ENCODE measurements around the gene CD7. TPM values are rescaled to one million over a fixed set of nuclear protein-coding genes. Genes with fewer than 3 reads are reported as not detected.
A peak's percentile ranks its signal among the peaks of the same experiment; 100 is the strongest.

CD7 gene
- total RNA-seq, 1 donor from 2014 or later: 5.2 TPM

DNA sequence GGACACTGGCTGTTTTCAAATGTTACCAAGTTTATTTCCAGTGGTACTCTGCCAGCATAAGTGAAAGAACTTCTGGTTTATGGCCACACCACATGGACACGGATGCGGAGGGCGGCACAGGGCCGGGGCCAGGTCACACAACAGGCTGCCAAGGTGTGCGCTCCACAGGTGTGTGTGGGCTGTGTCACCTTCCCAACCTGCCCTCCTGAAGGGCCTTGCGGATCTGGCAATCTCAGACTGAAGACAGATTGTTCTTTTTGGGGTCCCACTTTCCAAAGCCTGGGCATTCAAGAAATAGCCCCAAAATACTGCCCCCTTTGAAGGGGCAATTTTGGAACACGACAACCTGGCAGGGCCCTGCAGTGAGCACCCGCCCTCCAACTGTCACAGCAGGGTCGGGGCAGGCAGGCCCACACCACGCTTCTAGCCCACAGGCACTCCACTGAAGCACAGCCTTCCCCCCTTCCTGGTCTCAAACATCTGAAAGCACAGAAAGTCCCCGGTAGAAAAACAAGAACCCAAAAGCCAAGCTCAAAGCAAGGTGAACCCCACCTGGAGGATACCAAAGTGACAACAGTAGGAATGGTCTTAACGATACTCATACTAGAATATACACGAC is 47.4 kb downstream of the CD7 start:
- Histone ChIP-seq H3K27ac (peak overlapping the region; percentile 15), H3K4me3 (no peak overlapping the region), H3K9me3 (no peaks in the 10 kb centered on the region), H3K27me3 (no peaks in the 10 kb centered on the region), H3K36me3 (peaks cover 0 to 26% of the 10 kb centered on the region in 2 donors), H3K4me1 (peaks cover 82% of the 10 kb centered on the region)
- DNase-seq (ENCODE audit: extremely low spot score in 2 of 2): no peak
- TF ChIP-seq CTCF (IDR thresholded peaks at IDR 0.05): no peak
- TF ChIP-seq POLR2AphosphoS5 (IDR thresholded peaks at IDR 0.05; ENCODE audit: insufficient read depth in 1 of 2, low read depth in 1 of 2): no peak
- TF ChIP-seq POLR2A (IDR thresholded peaks at IDR 0.05): no peak
- intact Hi-C loops (cut with DNase I): no loop called here

- Histone ChIP-seq H3K27me3 (no peaks in the 10 kb centered on the region), H3K4me1 (peaks cover 75% of the 10 kb centered on the region), H3K9me3 (no peaks in the 10 kb centered on the region), H3K36me3 (peaks cover 0 to 33% of the 10 kb centered on the region in 2 donors), H3K4me3 (no peak overlapping the region), H3K27ac (peak overlapping the region; percentile 15)
- intact Hi-C loops (cut with DNase I): no loop called here
- TF ChIP-seq CTCF (IDR thresholded peaks at IDR 0.05): no peak
- TF ChIP-seq POLR2AphosphoS5 (IDR thresholded peaks at IDR 0.05; ENCODE audit: insufficient read depth in 1 of 2, low read depth in 1 of 2): no peak
- TF ChIP-seq POLR2A (IDR thresholded peaks at IDR 0.05): no peak
- no peak for DNase-seq (ENCODE audit: extremely low spot score in 2 of 2)
Observed at GRCh38 chr17:82269138-82269881, 48.1 kb downstream of the CD7 start.

DNA sequence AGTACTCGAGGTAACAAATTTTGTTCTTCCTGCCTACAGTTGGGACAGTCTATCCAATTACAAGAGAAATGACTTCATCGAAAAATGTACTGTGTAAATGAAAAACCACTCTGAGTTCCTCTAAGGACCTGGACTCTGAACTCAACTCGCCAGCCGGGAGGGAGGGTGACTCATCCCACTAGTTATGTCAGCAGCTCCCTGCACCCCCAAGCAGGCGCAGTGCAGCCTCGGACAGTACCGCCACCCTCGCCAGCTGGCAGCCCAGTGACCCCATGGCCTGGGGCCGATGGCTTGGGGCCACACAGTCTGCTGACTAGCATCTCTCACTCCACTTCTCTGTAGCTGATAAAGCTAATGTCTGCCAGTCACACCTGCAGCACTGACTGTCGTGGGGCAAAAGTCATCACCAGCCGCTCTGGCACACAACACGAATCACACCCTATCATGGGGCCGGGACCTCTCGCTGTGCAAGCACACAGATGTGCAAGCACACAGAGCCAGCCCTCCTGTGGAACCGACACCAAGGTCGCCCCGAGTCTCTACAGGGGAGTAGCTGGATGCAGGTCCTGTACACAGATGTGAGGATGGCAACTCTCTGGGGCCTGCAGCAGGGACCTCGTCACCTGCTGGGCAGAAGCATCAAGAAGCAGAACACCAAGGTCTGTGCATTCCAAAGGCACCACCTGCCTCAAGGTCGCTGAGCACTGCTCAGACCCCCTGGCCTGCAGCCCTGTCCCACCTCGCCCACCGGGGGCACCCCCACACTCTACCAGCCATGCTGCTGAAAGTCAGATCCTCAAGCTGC is 49.6 kb downstream of the CD7 start:
- intact Hi-C loops (cut with DNase I): no loop called here
- Histone ChIP-seq H3K4me3 (peak overlapping the region in 1 of 2 donors; percentile 40), H3K27ac (peak overlapping the region; percentile 83), H3K9me3 (no peaks in the 10 kb centered on the region), H3K4me1 (peaks cover 68% of the 10 kb centered on the region), H3K27me3 (no peaks in the 10 kb centered on the region), H3K36me3 (peaks cover 0 to 47% of the 10 kb centered on the region in 2 donors)
- peak in 1 of 2 donors; percentile 96 for DNase-seq (ENCODE audit: extremely low spot score in 2 of 2)
- TF ChIP-seq POLR2AphosphoS5 (IDR thresholded peaks at IDR 0.05; ENCODE audit: insufficient read depth in 1 of 2, low read depth in 1 of 2) (peak; percentile 77 to 84), CTCF (IDR thresholded peaks at IDR 0.05) (no peak)

DNA sequence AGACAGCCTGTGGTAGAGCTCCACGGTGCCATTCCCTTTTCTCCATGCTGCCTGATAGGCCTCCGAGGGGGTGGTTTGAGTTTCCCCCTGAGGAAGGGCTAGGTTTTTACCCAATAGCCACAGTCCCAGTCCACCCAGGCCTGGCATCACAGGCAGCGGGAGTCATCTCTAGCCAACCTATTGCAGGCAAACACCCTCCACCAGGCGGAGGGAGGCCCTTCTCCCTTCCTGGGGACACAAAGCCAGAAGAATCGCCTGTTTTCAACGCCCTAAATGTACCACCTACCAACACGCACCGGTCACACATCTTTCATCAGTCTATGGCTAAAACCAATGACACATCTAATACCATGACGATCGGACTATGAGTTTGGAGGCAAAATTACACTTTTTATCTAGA is 51.3 kb downstream of the CD7 start:
- no peaks in the 10 kb centered on the region for H3K27me3 ChIP-seq
- DNase-seq (ENCODE audit: extremely low spot score in 2 of 2): no peak
- H3K4me3 ChIP-seq: no peak overlapping the region
- H3K4me1 ChIP-seq: peaks cover 53% of the 10 kb centered on the region
- H3K27ac ChIP-seq: peak overlapping the region; percentile 54
- peaks cover 4 to 52% of the 10 kb centered on the region in 2 donors for H3K36me3 ChIP-seq
- intact Hi-C loops (cut with DNase I): no loop called here
- no peak for TF ChIP-seq CTCF (IDR thresholded peaks at IDR 0.05)
- TF ChIP-seq POLR2A (IDR thresholded peaks at IDR 0.05): no peak
- no peak for TF ChIP-seq POLR2AphosphoS5 (IDR thresholded peaks at IDR 0.05; ENCODE audit: insufficient read depth in 1 of 2, low read depth in 1 of 2)
- H3K9me3 ChIP-seq: no peaks in the 10 kb centered on the region

Other genes with a start within 250 kb of the CD7 start
- gene FASN, start 219.4 kb downstream of the CD7 start, total RNA-seq: 127 TPM
- gene CCDC57, start 104.8 kb downstream of the CD7 start, total RNA-seq: 26.5 TPM
- 21.1 TPM for gene SLC16A3, start 88.6 kb downstream of the CD7 start, total RNA-seq
- 67.8 TPM for gene CSNK1D, start 43.9 kb downstream of the CD7 start, total RNA-seq
- gene SECTM1, start 16.2 kb upstream of the CD7 start, total RNA-seq: 37.1 TPM
- not detected for gene TEX19, start 41.6 kb upstream of the CD7 start, total RNA-seq
- gene UTS2R, start 54.2 kb upstream of the CD7 start, total RNA-seq: not detected
- gene HEXD, start 100.7 kb upstream of the CD7 start, total RNA-seq: 90.4 TPM
- gene OGFOD3, start 101.0 kb upstream of the CD7 start, total RNA-seq: 25.5 TPM
- gene CYBC1, start 133.1 kb upstream of the CD7 start, total RNA-seq: 51.6 TPM
- gene NARF, start 141.1 kb upstream of the CD7 start, total RNA-seq: 62.6 TPM
- gene FOXK2, start 202.1 kb upstream of the CD7 start, total RNA-seq: 55.5 TPM

Measured in vagina (tissue), 2 donors.